Mesendoderm (in vitro differentiated cells): ENCODE data around the gene STUM.

ENCODE experiments used
- DNase-seq: peaks from one replicate; pipeline ENCODE4 v3.0.0; 2013
- H2AK5ac ChIP-seq: 2 replicates; pipeline ENCODE4 v1.6.1; 2013; ENCODE audit warnings: low read length, inconsistent platforms
- H2BK120ac ChIP-seq: 2 replicates; pipeline ENCODE4 v1.6.1; 2013; ENCODE audit warnings: low read depth, mild to moderate bottlenecking, low read length, moderate library complexity, mixed read lengths
- H2BK15ac ChIP-seq: replicated peaks from 2 replicates; pipeline ENCODE4 v1.6.1; 2013; ENCODE audit warnings: low read depth, mild to moderate bottlenecking, moderate library complexity
- H2BK5ac ChIP-seq: 2 replicates; pipeline ENCODE4 v1.6.1; 2013; ENCODE audit warnings: low read length, inconsistent platforms
- H3K18ac ChIP-seq: 2 replicates; pipeline ENCODE4 v1.6.1; 2013; ENCODE audit warnings: mild to moderate bottlenecking, low read length, mixed read lengths
- H3K23ac ChIP-seq: one replicate; pipeline ENCODE4 v1.6.1; 2013; ENCODE audit warnings: low read length
- H3K27ac ChIP-seq: 2 replicates; pipeline ENCODE4 v1.5.1; 2013; ENCODE audit warnings: low read depth, mild to moderate bottlenecking, inconsistent platforms, low read length, moderate library complexity
- H3K27me3 ChIP-seq: 2 replicates; pipeline ENCODE4 v1.6.1; 2013; ENCODE audit warnings: low read length, control low read depth, mild to moderate bottlenecking, inconsistent platforms; ENCODE audit not compliant: insufficient read depth, poor library complexity
- H3K36me3 ChIP-seq: 2 replicates; pipeline ENCODE4 v1.6.1; 2013; ENCODE audit warnings: low read length, inconsistent platforms; ENCODE audit not compliant: control insufficient read depth, insufficient read depth
- H3K4ac ChIP-seq: one replicate; pipeline ENCODE4 v1.6.1; 2013; ENCODE audit warnings: low read depth, mild to moderate bottlenecking, low read length, moderate library complexity
- H3K4me1 ChIP-seq: 2 replicates; pipeline ENCODE4 v1.6.1; 2013; ENCODE audit warnings: low read depth, low read length, inconsistent platforms; ENCODE audit not compliant: control insufficient read depth
- H3K4me2 ChIP-seq: 2 replicates; pipeline ENCODE4 v1.6.1; 2013; ENCODE audit warnings: low read length
- H3K4me3 ChIP-seq: 2 replicates; pipeline ENCODE4 v1.5.1; 2013; ENCODE audit warnings: mild to moderate bottlenecking, low read length
- H3K56ac ChIP-seq: one replicate; pipeline ENCODE4 v1.6.1; 2013; ENCODE audit warnings: low read length
- H3K79me1 ChIP-seq: 2 replicates; pipeline ENCODE4 v1.6.1; 2013; ENCODE audit warnings: low read length, inconsistent platforms
- H3K79me2 ChIP-seq: 2 replicates; pipeline ENCODE4 v1.6.1; 2013; ENCODE audit warnings: mild to moderate bottlenecking, low read length; ENCODE audit not compliant: control insufficient read depth, insufficient read depth
- H3K9ac ChIP-seq: 2 replicates; pipeline ENCODE4 v1.6.1; 2013; ENCODE audit warnings: low read length, inconsistent platforms
- H4K5ac ChIP-seq: one replicate; pipeline ENCODE4 v1.6.1; 2013; ENCODE audit warnings: low read length
- H4K8ac ChIP-seq: one replicate; pipeline ENCODE4 v1.6.1; 2013; ENCODE audit warnings: low read depth, mild to moderate bottlenecking, control low read depth, low read length, moderate library complexity
- WGBS: extraction: QIAGEN DNeasy Blood & Tissue Kit; methylation state at CpG from one replicate; pipeline ENCODE4 v1.1.7; 2013; ENCODE audit warnings: low lambda C conversion rate, missing lambda C conversion rate; ENCODE audit not compliant: insufficient coverage; ENCODE audit errors: extremely low coverage; 5-methylcytosine and 5-hydroxymethylcytosine counted together

STUM gene

GRCh38 chr1:226511296-226511695 is 37.3 kb upstream of the STUM start:
- no CpG with 5 or more reads among the region's 3 CpGs for WGBS
- no peak overlapping the region for H2BK5ac ChIP-seq
- H3K79me1 ChIP-seq, result no peaks in the 10 kb centered on the region
- H3K9ac ChIP-seq, result no peak overlapping the region
- no peaks in the 10 kb centered on the region for H3K4me1 ChIP-seq
- no peak overlapping the region for H3K4me3 ChIP-seq
- no peak overlapping the region for H4K8ac ChIP-seq
- H3K18ac ChIP-seq, result no peak overlapping the region
- no peaks in the 10 kb centered on the region for H3K79me2 ChIP-seq
- H3K27ac ChIP-seq, result no peak overlapping the region
- no peak for DNase-seq
- no peak overlapping the region for H2AK5ac ChIP-seq
- no peak overlapping the region for H2BK15ac ChIP-seq
- no peak overlapping the region for H2BK120ac ChIP-seq
- no peak overlapping the region for H3K4ac ChIP-seq
- no peak overlapping the region for H3K4me2 ChIP-seq
- no peaks in the 10 kb centered on the region for H3K36me3 ChIP-seq
- H3K27me3 ChIP-seq, result peaks cover 3% of the 10 kb centered on the region
- no peak overlapping the region for H3K23ac ChIP-seq
- no peak overlapping the region for H4K5ac ChIP-seq
- H3K56ac ChIP-seq, result no peak overlapping the region

- H3K27me3 ChIP-seq, result peaks cover 3% of the 10 kb centered on the region
- H3K4ac ChIP-seq, result no peak overlapping the region
- H3K56ac ChIP-seq, result no peak overlapping the region
- no peaks in the 10 kb centered on the region for H3K36me3 ChIP-seq
- peak; percentile 85 for DNase-seq
- H2BK15ac ChIP-seq, result no peak overlapping the region
- H2BK120ac ChIP-seq, result no peak overlapping the region
- WGBS, result no CpG with 5 or more reads among the region's 2 CpGs
- no peak overlapping the region for H2AK5ac ChIP-seq
- H3K27ac ChIP-seq, result no peak overlapping the region
- no peak overlapping the region for H3K4me3 ChIP-seq
- H2BK5ac ChIP-seq, result no peak overlapping the region
- no peaks in the 10 kb centered on the region for H3K4me1 ChIP-seq
- no peaks in the 10 kb centered on the region for H3K79me2 ChIP-seq
- no peak overlapping the region for H3K9ac ChIP-seq
- H4K8ac ChIP-seq, result no peak overlapping the region
- no peaks in the 10 kb centered on the region for H3K79me1 ChIP-seq
- H3K4me2 ChIP-seq, result no peak overlapping the region
- no peak overlapping the region for H3K18ac ChIP-seq
- no peak overlapping the region for H3K23ac ChIP-seq
- H4K5ac ChIP-seq, result no peak overlapping the region
Observed at GRCh38 chr1:226512076-226512728, 36.4 kb upstream of the STUM start.

DNA sequence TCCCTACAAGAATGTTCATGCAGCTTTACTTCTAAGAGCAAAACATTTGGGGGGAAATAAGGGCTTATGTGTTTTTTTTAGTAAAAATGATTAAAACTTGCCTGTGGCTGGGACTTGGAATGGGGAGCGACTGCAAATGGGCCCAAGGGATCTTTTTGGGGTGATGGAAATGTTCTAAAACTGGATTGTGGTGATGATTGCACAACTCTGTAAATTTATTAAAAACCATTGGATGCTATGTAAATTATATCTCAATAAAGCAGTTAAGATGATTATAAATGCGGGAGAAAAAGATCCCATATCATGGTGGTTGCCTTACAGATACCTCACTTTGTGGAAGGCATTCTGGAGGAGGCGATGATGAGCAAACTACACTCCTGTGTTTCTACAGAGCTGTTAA is 30.2 kb upstream of the STUM start:
- Histone ChIP-seq H3K4me3 (no peak overlapping the region), H4K5ac (no peak overlapping the region), H2BK120ac (no peak overlapping the region), H3K56ac (no peak overlapping the region), H2AK5ac (no peak overlapping the region), H3K9ac (no peak overlapping the region), H4K8ac (no peak overlapping the region), H3K79me1 (no peaks in the 10 kb centered on the region), H3K4me2 (no peak overlapping the region), H2BK15ac (no peak overlapping the region), H3K4me1 (no peaks in the 10 kb centered on the region), H3K79me2 (no peaks in the 10 kb centered on the region), H3K23ac (no peak overlapping the region), H3K4ac (no peak overlapping the region), H3K27me3 (no peaks in the 10 kb centered on the region), H3K18ac (no peak overlapping the region), H3K36me3 (no peaks in the 10 kb centered on the region), H2BK5ac (no peak overlapping the region), H3K27ac (no peak overlapping the region)
- WGBS, result no CpG with 5 or more reads among the region's 3 CpGs
- DNase-seq, result no peak

DNA sequence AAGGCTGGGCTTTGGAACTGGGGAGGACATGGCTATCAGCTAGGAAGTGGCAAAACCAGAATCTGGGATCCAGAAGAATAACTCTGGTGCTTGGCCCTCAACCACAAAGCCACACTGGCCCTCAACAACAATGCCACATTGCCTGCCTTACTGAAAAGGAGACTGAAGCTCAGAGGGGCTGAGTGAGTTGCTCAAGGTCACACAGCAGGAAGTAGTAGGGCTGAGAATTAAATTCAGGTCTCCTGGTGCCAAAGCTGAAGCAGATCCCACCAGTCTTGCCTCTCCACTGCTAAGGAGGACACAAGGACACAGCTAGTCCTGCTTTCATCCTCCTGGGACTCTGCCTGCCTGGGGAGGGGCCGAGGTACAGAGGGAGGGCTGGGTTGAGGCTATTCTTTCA is 29.4 kb upstream of the STUM start:
- Histone ChIP-seq H3K79me2 (no peaks in the 10 kb centered on the region), H3K4ac (no peak overlapping the region), H3K9ac (no peak overlapping the region), H3K27ac (no peak overlapping the region), H2BK120ac (no peak overlapping the region), H3K27me3 (no peaks in the 10 kb centered on the region), H3K56ac (no peak overlapping the region), H3K23ac (no peak overlapping the region), H2BK5ac (no peak overlapping the region), H4K8ac (no peak overlapping the region), H3K4me3 (no peak overlapping the region), H3K4me1 (no peaks in the 10 kb centered on the region), H3K36me3 (no peaks in the 10 kb centered on the region), H4K5ac (no peak overlapping the region), H2BK15ac (no peak overlapping the region), H3K79me1 (no peaks in the 10 kb centered on the region), H3K4me2 (no peak overlapping the region), H2AK5ac (no peak overlapping the region), H3K18ac (no peak overlapping the region)
- DNase-seq, result no peak
- no CpG with 5 or more reads among the region's 1 CpG for WGBS

DNA sequence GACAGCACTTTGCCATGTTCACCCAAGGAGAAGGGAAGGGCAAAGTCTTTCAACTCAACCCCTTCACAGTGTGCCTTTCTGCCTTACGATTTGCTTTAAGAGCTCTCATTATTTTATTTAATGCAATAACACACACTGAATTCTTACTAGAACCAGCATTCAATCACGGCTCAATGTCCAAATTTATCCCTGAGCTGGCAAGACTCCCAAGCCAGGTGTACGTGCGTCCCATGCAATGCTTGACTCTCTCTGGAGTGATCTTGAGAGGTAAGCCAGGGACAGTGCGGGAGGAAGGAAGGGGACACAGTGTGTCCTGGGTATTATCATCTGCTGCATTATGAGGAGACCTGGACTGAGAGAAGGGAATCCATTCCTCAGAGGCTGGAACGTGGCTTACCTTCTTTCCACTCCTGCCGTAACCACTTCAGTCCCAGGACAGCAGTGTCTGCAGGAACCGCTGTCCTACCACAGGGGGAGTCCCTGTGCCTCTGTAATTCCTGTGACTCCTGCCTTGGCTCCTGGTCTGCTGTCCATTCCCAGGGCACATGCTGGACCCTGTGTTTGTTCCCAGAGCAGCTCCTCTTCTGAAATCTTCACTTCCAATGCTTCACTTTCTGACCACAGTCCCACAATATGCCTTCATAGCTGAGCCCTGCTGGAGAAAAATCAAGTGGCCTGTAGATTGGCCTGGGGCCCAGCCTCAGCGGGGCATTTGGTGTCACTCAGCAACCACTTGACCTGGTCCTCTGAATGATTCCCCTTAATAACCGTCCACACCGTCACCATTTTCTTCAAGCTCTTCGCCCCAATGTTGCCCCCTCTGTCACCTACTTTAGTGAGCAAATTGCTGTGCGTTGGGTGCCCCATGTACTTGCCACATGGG is 28.6 kb upstream of the STUM start:
- DNase-seq, result peak; percentile 55
- H4K8ac ChIP-seq, result no peak overlapping the region
- H3K4me2 ChIP-seq, result no peak overlapping the region
- H2AK5ac ChIP-seq, result no peak overlapping the region
- H3K79me1 ChIP-seq, result no peaks in the 10 kb centered on the region
- no peak overlapping the region for H3K4me3 ChIP-seq
- H3K27me3 ChIP-seq, result no peaks in the 10 kb centered on the region
- H2BK120ac ChIP-seq, result no peak overlapping the region
- no peaks in the 10 kb centered on the region for H3K4me1 ChIP-seq
- no peaks in the 10 kb centered on the region for H3K36me3 ChIP-seq
- no peak overlapping the region for H3K4ac ChIP-seq
- H3K18ac ChIP-seq, result no peak overlapping the region
- H3K27ac ChIP-seq, result no peak overlapping the region
- H4K5ac ChIP-seq, result no peak overlapping the region
- H2BK15ac ChIP-seq, result no peak overlapping the region
- no peak overlapping the region for H3K9ac ChIP-seq
- no peak overlapping the region for H2BK5ac ChIP-seq
- H3K56ac ChIP-seq, result no peak overlapping the region
- H3K79me2 ChIP-seq, result no peaks in the 10 kb centered on the region
- H3K23ac ChIP-seq, result no peak overlapping the region
- no CpG with 5 or more reads among the region's 13 CpGs for WGBS
